Endothelial cell (in vitro differentiated cells): ENCODE data around the gene RTRAF. TPM values are rescaled to one million over a fixed set of nuclear protein-coding genes. Genes with fewer than 3 reads are reported as not detected.
A peak's percentile ranks its signal among the peaks of the same experiment; 100 is the strongest.

Experiments
- DNase-seq: peaks from one replicate; pipeline ENCODE4 v3.0.0; 2021; ENCODE audit warnings: low spot score
- H3K27ac Mint-ChIP-seq: one replicate; pipeline ENCODE4 v1.8.0; 2021; ENCODE audit warnings: mixed read lengths, inconsistent platforms; ENCODE audit not compliant: unreplicated experiment
- H3K27me3 Mint-ChIP-seq: one replicate; pipeline ENCODE4 v1.8.0; 2021; ENCODE audit warnings: mild to moderate bottlenecking, moderate library complexity, mixed read lengths, inconsistent platforms; ENCODE audit not compliant: unreplicated experiment
- H3K36me3 Mint-ChIP-seq: one replicate; pipeline ENCODE4 v1.8.0; 2021; ENCODE audit warnings: mild to moderate bottlenecking, low read depth, mixed read lengths, inconsistent platforms; ENCODE audit not compliant: unreplicated experiment
- H3K4me1 Mint-ChIP-seq: one replicate; pipeline ENCODE4 v1.8.0; 2021; ENCODE audit warnings: mild to moderate bottlenecking, mixed read lengths, inconsistent platforms; ENCODE audit not compliant: unreplicated experiment
- H3K4me3 Mint-ChIP-seq: one replicate; pipeline ENCODE4 v1.8.0; 2021; ENCODE audit warnings: mild to moderate bottlenecking, mixed read lengths, inconsistent platforms; ENCODE audit not compliant: unreplicated experiment
- H3K9me3 Mint-ChIP-seq: one replicate; pipeline ENCODE4 v1.8.0; 2021; ENCODE audit warnings: mixed read lengths, inconsistent platforms; ENCODE audit not compliant: unreplicated experiment
- long read RNA-seq: library from polyadenylated mRNA; unstranded; transcript quantifications from one replicate; pipeline ENCODE4 v2.0.0, GENCODE V29; 2020; ENCODE audit not compliant: unreplicated experiment
- total RNA-seq: library from RNA; stranded (reverse); fragmentation: NEBNext Ultra II Directional; extraction: Animal tissue kit (Norgen Biotek cat#: 25700); gene quantifications from one replicate; pipeline ENCODE4 v1.2.1, GENCODE V29; 2021; ENCODE audit not compliant: unreplicated experiment
- TF ChIP-seq, protein P1 (sequence below): fragments of 200-600 bp; sonication (generic); IDR thresholded peaks from one replicate; pipeline ENCODE4 v1.5.0; 2021; ENCODE audit warnings: antibody characterized with exemption; ENCODE audit not compliant: unreplicated experiment

The RTRAF gene
- total RNA-seq = 260 TPM
- long read RNA-seq, full-length matches to known transcripts = 207 of 218 reads
- long read RNA-seq, partial matches to known transcripts = 3 of 218 reads
- long read RNA-seq, other reads (novel, unspliced or antisense) = 8 of 218 reads

GRCh38 chr14:51989293-51990234 is at the start of gene RTRAF:
RTRAF (plus strand) TSS chr14:51989546; CDS start chr14:51989640, 94 bp downstream.
- Mint-ChIP-seq H3K27me3 (no peaks in the 10 kb centered on the region), H3K27ac (peak within 1 kb of the TSS; percentile 73), H3K9me3 (no peaks in the 10 kb centered on the region), H3K4me1 (peaks cover 13% of the 10 kb centered on the region), H3K36me3 (peaks cover 3% of the 10 kb centered on the region), H3K4me3 (peak within 1 kb of the TSS; percentile 96)
- TF ChIP-seq, protein P1, sequence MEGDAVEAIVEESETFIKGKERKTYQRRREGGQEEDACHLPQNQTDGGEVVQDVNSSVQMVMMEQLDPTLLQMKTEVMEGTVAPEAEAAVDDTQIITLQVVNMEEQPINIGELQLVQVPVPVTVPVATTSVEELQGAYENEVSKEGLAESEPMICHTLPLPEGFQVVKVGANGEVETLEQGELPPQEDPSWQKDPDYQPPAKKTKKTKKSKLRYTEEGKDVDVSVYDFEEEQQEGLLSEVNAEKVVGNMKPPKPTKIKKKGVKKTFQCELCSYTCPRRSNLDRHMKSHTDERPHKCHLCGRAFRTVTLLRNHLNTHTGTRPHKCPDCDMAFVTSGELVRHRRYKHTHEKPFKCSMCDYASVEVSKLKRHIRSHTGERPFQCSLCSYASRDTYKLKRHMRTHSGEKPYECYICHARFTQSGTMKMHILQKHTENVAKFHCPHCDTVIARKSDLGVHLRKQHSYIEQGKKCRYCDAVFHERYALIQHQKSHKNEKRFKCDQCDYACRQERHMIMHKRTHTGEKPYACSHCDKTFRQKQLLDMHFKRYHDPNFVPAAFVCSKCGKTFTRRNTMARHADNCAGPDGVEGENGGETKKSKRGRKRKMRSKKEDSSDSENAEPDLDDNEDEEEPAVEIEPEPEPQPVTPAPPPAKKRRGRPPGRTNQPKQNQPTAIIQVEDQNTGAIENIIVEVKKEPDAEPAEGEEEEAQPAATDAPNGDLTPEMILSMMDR = no peak
- peak; percentile 90 for DNase-seq

GRCh38 chr14:51939755-51940301 is 49.5 kb upstream of the RTRAF start:
- Mint-ChIP-seq H3K9me3 (no peaks in the 10 kb centered on the region), H3K27ac (no peak overlapping the region), H3K4me3 (no peak overlapping the region), H3K27me3 (peaks cover 2% of the 10 kb centered on the region), H3K36me3 (no peaks in the 10 kb centered on the region), H3K4me1 (peaks cover 4% of the 10 kb centered on the region)
- TF ChIP-seq, protein P1 = no peak
- no peak for DNase-seq

GRCh38 chr14:51942971-51943370 is 46.4 kb upstream of the RTRAF start:
- Mint-ChIP-seq H3K9me3 (no peaks in the 10 kb centered on the region), H3K27me3 (peaks cover 2% of the 10 kb centered on the region), H3K4me1 (peaks cover 4% of the 10 kb centered on the region), H3K4me3 (no peak overlapping the region), H3K27ac (no peak overlapping the region), H3K36me3 (peaks cover 4% of the 10 kb centered on the region)
- TF ChIP-seq, protein P1 = no peak
- DNase-seq = no peak

- Mint-ChIP-seq H3K4me1 (no peaks in the 10 kb centered on the region), H3K4me3 (no peak overlapping the region), H3K36me3 (peaks cover 4% of the 10 kb centered on the region), H3K27me3 (peaks cover 2% of the 10 kb centered on the region), H3K9me3 (no peaks in the 10 kb centered on the region), H3K27ac (no peak overlapping the region)
- no peak for DNase-seq
- TF ChIP-seq, protein P1 = no peak
Observed at GRCh38 chr14:51950007-51950406, 39.3 kb upstream of the RTRAF start.

GRCh38 chr14:51951656-51952055 is 37.7 kb upstream of the RTRAF start:
- Mint-ChIP-seq H3K27me3 (no peaks in the 10 kb centered on the region), H3K9me3 (no peaks in the 10 kb centered on the region), H3K4me1 (no peaks in the 10 kb centered on the region), H3K4me3 (no peak overlapping the region), H3K27ac (no peak overlapping the region), H3K36me3 (peaks cover 4% of the 10 kb centered on the region)
- no peak for DNase-seq
- TF ChIP-seq, protein P1 = no peak
